Activated CD4-positive, alpha-beta memory T cell treated with anti-CD3 and anti-CD28 coated beads for 36 hours (primary cell): ENCODE measurements around the gene TMEM190. TPM values are rescaled to one million over a fixed set of nuclear protein-coding genes. Genes with fewer than 3 reads are reported as not detected.

Experiments used
- CTCF ChIA-PET: fragments of 350-600 bp; sonication (Branson Sonifier 250); formaldehyde crosslinking; loops from one replicate; lab custom pipeline; 2021; ENCODE audit warnings: antibody characterized with exemption, inconsistent platforms; lab: Charles Lee
- POLR2A ChIA-PET: fragments of 350-600 bp; sonication (Branson Sonifier 250); formaldehyde crosslinking; loops from one replicate; lab custom pipeline; 2021; ENCODE audit warnings: antibody characterized with exemption; lab: Charles Lee
- DNase-seq: peaks from one replicate; pipeline ENCODE4 v3.0.0-alpha.2; 2020
- H3K27ac Mint-ChIP-seq: one replicate; pipeline ENCODE4 v1.8.0; 2021; ENCODE audit warnings: mixed read lengths
- H3K27me3 Mint-ChIP-seq: one replicate; pipeline ENCODE4 v1.8.0; 2021; ENCODE audit warnings: mixed read lengths
- H3K36me3 Mint-ChIP-seq: one replicate; pipeline ENCODE4 v1.8.0; 2021; ENCODE audit warnings: mixed read lengths
- H3K4me1 Mint-ChIP-seq: one replicate; pipeline ENCODE4 v1.8.0; 2021; ENCODE audit warnings: low read depth, mixed read lengths
- H3K4me3 Mint-ChIP-seq: one replicate; pipeline ENCODE4 v1.8.0; 2021; ENCODE audit warnings: mild to moderate bottlenecking, mixed read lengths
- H3K9me3 Mint-ChIP-seq: one replicate; pipeline ENCODE4 v1.8.0; 2021; ENCODE audit warnings: mixed read lengths
- intact Hi-C: fragments of 100-400 bp; cut with micrococcal nuclease; formaldehyde crosslinking; loops from one replicate; pipeline ENCODE4 v1.15.1; 2023
- total RNA-seq, 2 experiments: library from RNA; stranded (reverse); gene quantifications; one replicate each; pipeline ENCODE4 v1.2.3, GENCODE V29; 2021

The TMEM190 gene
- total RNA-seq, 2 experiments from 2014 or later: not detected

- Mint-ChIP-seq H3K4me3 (peak overlapping the region; percentile 82), H3K27me3 (no peaks in the 10 kb centered on the region), H3K9me3 (no peaks in the 10 kb centered on the region), H3K27ac (no peak overlapping the region), H3K36me3 (peaks cover 14% of the 10 kb centered on the region), H3K4me1 (peaks cover 27% of the 10 kb centered on the region)
- intact Hi-C loops: no loop called here
- ChIA-PET CTCF (interaction anchor here (1.1 to 1.3 kb wide), 2 partner anchors 85 to 123 kb away, joined by 3 read pairs; partner anchors contain the start of gene PPP6R1), POLR2A (interaction anchor here (3.9 to 10.6 kb wide), 2 partner anchors 23 to 43 kb away, joined by 38 to 118 read pairs; partner anchors contain the start of genes KMT5C and UBE2S)
- DNase-seq: no peak
Measured at GRCh38 chr19:55382013-55382412, 5.4 kb downstream of the TMEM190 start.

GRCh38 chr19:55382522-55383054, 6.0 kb downstream of the TMEM190 start:
- ChIA-PET POLR2A (interaction anchor here (1.2 to 10.6 kb wide), 4 partner anchors 22 to 255 kb away, joined by 5 to 118 read pairs (median 26); partner anchors contain the start of genes KMT5C, PPP6R1 and UBE2S), CTCF (interaction anchor here (1.1 to 3.2 kb wide), 9 partner anchors 15 to 130 kb away, joined by 3 to 43 read pairs (median 4); partner anchors contain the start of genes KMT5C and PPP6R1)
- no peaks in the 10 kb centered on the region for H3K9me3 Mint-ChIP-seq
- peaks cover 31% of the 10 kb centered on the region for H3K4me1 Mint-ChIP-seq
- no peak for DNase-seq
- no peaks in the 10 kb centered on the region for H3K27me3 Mint-ChIP-seq
- H3K27ac Mint-ChIP-seq: peak overlapping the region; percentile 84
- peak overlapping the region; percentile 82 for H3K4me3 Mint-ChIP-seq
- intact Hi-C loops: no loop called here
- H3K36me3 Mint-ChIP-seq: peaks cover 19% of the 10 kb centered on the region

GRCh38 chr19:55383279-55384130, 6.9 kb downstream of the TMEM190 start:
- Mint-ChIP-seq H3K27ac (peak overlapping the region; percentile 84), H3K4me1 (peaks cover 39% of the 10 kb centered on the region), H3K27me3 (no peaks in the 10 kb centered on the region), H3K4me3 (peak overlapping the region; percentile 82), H3K36me3 (peaks cover 29% of the 10 kb centered on the region), H3K9me3 (no peaks in the 10 kb centered on the region)
- POLR2A ChIA-PET: interaction anchor here (0.8 to 10.6 kb wide), 16 partner anchors 8 to 254 kb away, joined by 3 to 118 read pairs (median 8); partner anchors contain the start of genes FIZ1, HSPBP1, KMT5C and PPP6R1
- intact Hi-C loops: loop anchor here (2.0 kb wide), 1 partner anchor 259 kb away; the partner anchor contains the start of gene ZNF581
- peak; percentile 68 for DNase-seq
- CTCF ChIA-PET: interaction anchor here (0.6 to 3.2 kb wide), 23 partner anchors 11 to 296 kb away, joined by 3 to 43 read pairs (median 3); partner anchors contain the start of genes HSPBP1, KMT5C, PPP6R1 and ZNF628

DNA sequence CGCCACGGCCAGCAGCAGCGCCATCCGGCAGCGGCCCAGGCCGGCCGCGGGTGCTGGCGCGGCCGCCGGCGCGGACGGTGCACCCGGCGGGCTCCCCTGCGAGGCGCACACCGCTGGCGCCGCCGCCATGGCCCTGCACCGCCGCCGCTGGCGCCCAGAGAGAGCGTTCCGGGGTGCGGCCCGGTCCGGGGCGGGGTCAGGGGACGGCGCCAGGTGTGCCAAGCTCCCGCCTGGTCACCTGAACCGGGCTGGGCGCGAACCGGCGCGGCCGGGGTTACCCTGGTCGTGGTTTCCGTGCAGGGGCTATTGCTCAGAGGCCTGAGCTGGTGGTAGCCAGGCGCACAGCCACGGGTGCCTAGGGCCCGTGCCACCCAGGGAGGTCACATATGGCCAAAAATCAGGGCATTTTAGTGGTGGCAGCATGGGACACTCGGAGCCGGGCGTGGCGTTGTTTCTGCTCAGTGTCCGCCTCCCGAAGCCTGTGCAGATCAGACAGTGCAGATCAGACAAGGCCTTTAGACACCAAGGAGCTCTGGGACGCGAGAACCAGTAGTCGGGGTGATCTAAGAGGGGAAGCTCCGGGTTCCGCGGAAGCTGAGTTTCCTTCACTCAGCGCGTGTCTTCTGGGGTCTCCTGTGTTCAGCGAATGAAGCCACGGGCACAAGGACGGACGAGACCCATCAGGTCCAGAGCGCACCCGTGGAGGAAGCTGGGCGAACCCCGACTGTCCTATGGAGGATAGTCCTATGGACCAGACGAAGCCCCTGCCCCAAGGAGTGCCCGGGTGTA, 7.7 kb downstream of the TMEM190 start, which contains the start of gene TMEM238:
Gene TMEM238 (minus strand): TSS at position 162 of the 789 bp plus-strand sequence. CDS start 33 bp downstream, at position 129.
- Mint-ChIP-seq H3K27ac (peak within 1 kb of the TSS; percentile 92), H3K4me1 (peaks cover 46% of the 10 kb centered on the region), H3K9me3 (no peaks in the 10 kb centered on the region), H3K27me3 (no peaks in the 10 kb centered on the region), H3K4me3 (peak within 1 kb of the TSS; percentile 96), H3K36me3 (peaks cover 35% of the 10 kb centered on the region)
- ChIA-PET POLR2A (interaction anchor here (0.8 to 10.6 kb wide), 16 partner anchors 9 to 222 kb away, joined by 3 to 118 read pairs (median 8); partner anchors contain the start of genes FIZ1, HSPBP1, KMT5C and PPP6R1), CTCF (interaction anchor here (0.6 to 3.2 kb wide), 21 partner anchors 12 to 297 kb away, joined by 3 to 43 read pairs (median 4); partner anchors contain the start of genes HSPBP1, KMT5C, PPP6R1 and ZNF628)
- intact Hi-C loops: loop anchor here (2.0 kb wide), 1 partner anchor 258 kb away; the partner anchor contains the start of gene ZNF581
- DNase-seq: peak; percentile 48

GRCh38 chr19:55384920-55385723, 8.5 kb downstream of the TMEM190 start:
- intact Hi-C loops: loop anchor here (1.0 to 2.0 kb wide), 7 partner anchors 13 to 269 kb away; partner anchors contain the start of genes KMT5C, PPP6R1 and ZNF581
- H3K27ac Mint-ChIP-seq: peak overlapping the region; percentile 92
- H3K27me3 Mint-ChIP-seq: no peaks in the 10 kb centered on the region
- POLR2A ChIA-PET: interaction anchor here (1.0 to 10.6 kb wide), 13 partner anchors 10 to 214 kb away, joined by 3 to 118 read pairs (median 8); partner anchors contain the start of genes FIZ1, KMT5C, PPP6R1 and UBE2S
- peaks cover 43% of the 10 kb centered on the region for H3K36me3 Mint-ChIP-seq
- peak; percentile 98 for DNase-seq
- CTCF ChIA-PET: interaction anchor here (0.6 to 3.2 kb wide), 7 partner anchors 13 to 244 kb away, joined by 3 to 43 read pairs (median 5); partner anchors contain the start of genes HSPBP1 and KMT5C
- H3K9me3 Mint-ChIP-seq: no peaks in the 10 kb centered on the region
- H3K4me3 Mint-ChIP-seq: peak overlapping the region; percentile 96
- H3K4me1 Mint-ChIP-seq: peaks cover 53% of the 10 kb centered on the region

- H3K4me1 Mint-ChIP-seq: peaks cover 59% of the 10 kb centered on the region
- ChIA-PET CTCF (no interaction called here), POLR2A (interaction anchor here (2.9 to 10.6 kb wide), 3 partner anchors 19 to 131 kb away, joined by 9 to 118 read pairs (median 38); partner anchors contain the start of genes KMT5C and UBE2S)
Measured at GRCh38 chr19:55385724-55386492, 9.3 kb downstream of the TMEM190 start, which contains the start of gene RPL28. Gene RPL28, plus strand, starts transcription at chr19:55385932. Its CDS starts 426 bp downstream, at chr19:55386358.

DNA sequence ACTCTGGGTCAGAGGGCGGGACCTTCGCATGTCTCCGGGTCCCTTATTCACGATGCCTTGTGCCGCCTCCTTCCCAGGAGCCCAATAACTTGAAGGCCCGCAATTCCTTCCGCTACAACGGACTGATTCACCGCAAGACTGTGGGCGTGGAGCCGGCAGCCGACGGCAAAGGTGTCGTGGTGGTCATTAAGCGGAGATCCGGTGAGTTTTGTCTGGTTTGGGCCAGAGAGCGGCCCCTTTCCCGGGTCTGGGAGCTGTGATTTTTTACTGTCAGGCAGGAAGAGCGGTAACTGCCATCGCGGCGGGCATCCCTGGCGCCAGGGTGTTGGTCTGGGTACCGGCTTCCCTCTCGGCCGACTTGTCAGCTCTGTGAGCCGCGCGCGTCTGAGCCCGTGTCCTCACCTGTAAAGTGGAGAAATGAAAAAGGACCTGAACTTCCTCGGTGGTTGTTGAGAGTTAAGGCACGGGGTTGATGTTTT, 9.9 kb downstream of the TMEM190 start:
- Mint-ChIP-seq H3K4me1 (peaks cover 59% of the 10 kb centered on the region), H3K9me3 (no peaks in the 10 kb centered on the region), H3K4me3 (peak overlapping the region; percentile 96), H3K27me3 (no peaks in the 10 kb centered on the region), H3K27ac (peak overlapping the region; percentile 92), H3K36me3 (peaks cover 50% of the 10 kb centered on the region)
- intact Hi-C loops: no loop called here
- ChIA-PET CTCF (no interaction called here), POLR2A (interaction anchor here (2.9 to 10.6 kb wide), 2 partner anchors 18 to 132 kb away, joined by 9 to 118 read pairs; partner anchors contain the start of gene UBE2S)
- no peak for DNase-seq

More at GRCh38 chr19:55385724-55386492, 9.3 kb downstream of the TMEM190 start, which contains the start of gene RPL28:
- intact Hi-C loops: loop anchor here (1.0 to 2.0 kb wide), 7 partner anchors 12 to 268 kb away; partner anchors contain the start of genes KMT5C, PPP6R1 and ZNF581
- DNase-seq: peak; percentile 99
- H3K27ac Mint-ChIP-seq: peak within 1 kb of the TSS; percentile 92
- peak within 1 kb of the TSS; percentile 96 for H3K4me3 Mint-ChIP-seq
- H3K9me3 Mint-ChIP-seq: no peaks in the 10 kb centered on the region
- no peaks in the 10 kb centered on the region for H3K27me3 Mint-ChIP-seq
- peaks cover 49% of the 10 kb centered on the region for H3K36me3 Mint-ChIP-seq

GRCh38 chr19:55387736-55388497, 11.3 kb downstream of the TMEM190 start:
- Mint-ChIP-seq H3K4me1 (peaks cover 48% of the 10 kb centered on the region), H3K9me3 (no peaks in the 10 kb centered on the region), H3K4me3 (peak overlapping the region; percentile 96), H3K36me3 (peaks cover 50% of the 10 kb centered on the region), H3K27ac (peak overlapping the region; percentile 92), H3K27me3 (no peaks in the 10 kb centered on the region)
- ChIA-PET POLR2A (interaction anchor here (0.7 to 10.6 kb wide), 5 partner anchors 12 to 133 kb away, joined by 3 to 118 read pairs (median 3); partner anchors contain the start of genes KMT5C and UBE2S), CTCF (interaction anchor here (1.1 to 1.3 kb wide), 2 partner anchors 87 to 95 kb away, joined by 3 to 4 read pairs; no protein-coding TSS in a partner anchor)
- intact Hi-C loops: no loop called here
- DNase-seq: no peak
